Ovary (tissue), 3 donors: Measurements from ENCODE around the gene ZNF362.

Experiments used
- POLR2A ChIP-seq: fragments of 450-650 bp; IDR thresholded peaks from one replicate; pipeline ENCODE4 v1.6.1; 2017; ENCODE audit warnings: antibody characterized with exemption, mild to moderate bottlenecking, moderate library complexity
- TF ChIP-seq, protein P1 (sequence below), 3 donors: fragments of 450-650 bp in 2 of 3; fragments of 200-600 bp in 1 of 3; IDR thresholded peaks; one replicate each; pipeline versions ENCODE4 v1.5.1 to v1.8.0; 2016 to 2022; ENCODE audit warnings: antibody characterized with exemption in 3 of 3, mild to moderate bottlenecking in 1 of 3
- donor health status: DM: no; HTN: no; CAD: no.

DNA sequence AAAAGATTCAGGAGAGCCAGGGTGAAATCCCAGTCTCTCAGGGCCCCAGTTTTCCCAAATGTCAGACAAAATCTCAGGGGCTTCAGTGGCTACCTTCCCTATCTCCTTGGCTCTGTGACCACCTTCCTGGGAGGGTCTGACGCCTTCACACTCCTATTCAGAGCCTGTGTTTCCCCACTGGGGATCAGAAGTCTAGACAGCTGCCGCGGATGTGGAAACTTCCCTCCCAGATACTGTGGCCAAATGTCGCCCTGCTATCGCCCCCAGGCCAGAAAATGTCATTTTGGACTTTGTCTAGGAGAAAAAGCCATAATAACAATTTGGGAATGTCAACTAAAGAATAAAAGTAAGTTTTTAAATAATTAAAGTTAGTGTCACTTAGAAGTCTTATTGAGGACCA lies 48.7 kb downstream of the ZNF362 start:
- no peak for TF ChIP-seq POLR2A
- TF ChIP-seq, protein P1, sequence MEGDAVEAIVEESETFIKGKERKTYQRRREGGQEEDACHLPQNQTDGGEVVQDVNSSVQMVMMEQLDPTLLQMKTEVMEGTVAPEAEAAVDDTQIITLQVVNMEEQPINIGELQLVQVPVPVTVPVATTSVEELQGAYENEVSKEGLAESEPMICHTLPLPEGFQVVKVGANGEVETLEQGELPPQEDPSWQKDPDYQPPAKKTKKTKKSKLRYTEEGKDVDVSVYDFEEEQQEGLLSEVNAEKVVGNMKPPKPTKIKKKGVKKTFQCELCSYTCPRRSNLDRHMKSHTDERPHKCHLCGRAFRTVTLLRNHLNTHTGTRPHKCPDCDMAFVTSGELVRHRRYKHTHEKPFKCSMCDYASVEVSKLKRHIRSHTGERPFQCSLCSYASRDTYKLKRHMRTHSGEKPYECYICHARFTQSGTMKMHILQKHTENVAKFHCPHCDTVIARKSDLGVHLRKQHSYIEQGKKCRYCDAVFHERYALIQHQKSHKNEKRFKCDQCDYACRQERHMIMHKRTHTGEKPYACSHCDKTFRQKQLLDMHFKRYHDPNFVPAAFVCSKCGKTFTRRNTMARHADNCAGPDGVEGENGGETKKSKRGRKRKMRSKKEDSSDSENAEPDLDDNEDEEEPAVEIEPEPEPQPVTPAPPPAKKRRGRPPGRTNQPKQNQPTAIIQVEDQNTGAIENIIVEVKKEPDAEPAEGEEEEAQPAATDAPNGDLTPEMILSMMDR (IDR thresholded peaks at IDR 0.05), result no peak
